SIG-M5 treated with dmso at 0.1 percent for 504 hours (cell line): ENCODE measurements around the gene TLE5.
"Not testable (repeated sequence)": the region's sequence is repeated elsewhere in the genome, so short reads cannot be mapped to it uniquely, and the experiment has no call there.

Source experiments
- DNase-seq: peaks from one replicate; lab custom pipeline; 2025; ENCODE audit not compliant: unreplicated experiment; lab: John Stamatoyannopoulos, UW

TLE5 gene

DNA sequence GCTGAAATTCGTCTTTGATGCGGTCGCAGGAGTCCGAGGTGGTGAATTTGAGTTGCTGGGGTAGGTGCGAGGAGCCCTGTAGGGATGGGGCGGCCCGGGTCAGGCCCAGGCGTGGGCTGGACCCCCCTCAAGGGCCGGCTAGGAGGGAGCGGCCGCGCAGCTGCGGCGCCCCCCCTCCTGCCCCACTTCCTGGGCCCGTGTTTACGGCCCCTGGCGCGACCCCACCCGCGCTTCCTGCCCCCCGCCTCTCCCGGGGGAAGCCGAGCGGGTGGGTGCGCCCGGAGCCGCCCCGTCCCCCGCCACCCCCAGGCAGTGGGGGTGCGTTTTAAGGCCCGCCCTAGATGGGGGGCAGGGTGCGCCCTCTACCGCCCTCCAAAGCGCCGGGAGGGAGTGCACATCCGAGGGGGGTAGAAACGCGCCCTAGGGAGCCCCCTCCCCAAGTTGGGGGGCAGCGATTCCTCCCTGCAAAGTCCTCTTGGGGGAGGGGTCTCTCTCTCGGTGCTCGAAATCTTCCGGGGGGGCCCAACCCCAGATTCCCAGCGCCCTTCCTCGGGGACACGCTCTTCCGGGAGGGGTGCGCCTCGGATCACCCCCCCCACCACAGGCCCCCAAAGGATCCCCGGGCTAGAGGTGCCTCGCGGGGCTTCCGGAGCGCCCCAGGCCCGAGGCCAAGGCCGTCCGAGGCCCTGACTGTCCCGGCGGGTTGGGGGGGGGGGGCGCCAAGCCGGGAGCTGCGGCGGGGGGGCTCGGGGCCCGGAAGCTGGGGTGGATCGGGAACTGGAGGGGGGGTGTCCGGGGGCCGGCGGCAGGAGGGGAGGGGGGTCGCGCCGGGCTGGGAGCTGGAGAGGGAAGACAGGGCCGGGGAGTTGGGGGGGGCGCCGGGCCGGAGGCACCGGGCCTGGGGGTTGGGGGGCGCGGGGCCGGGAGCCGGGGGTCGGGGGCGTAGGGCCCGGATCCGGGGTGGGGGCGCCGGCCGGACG is 823 bp downstream of the TLE5 start:
- DNase-seq: no peak

GRCh38 chr19:3060857-3061181 is 1.5 kb downstream of the TLE5 start:
- no peak for DNase-seq

- DNase-seq: no peak
Measured at GRCh38 chr19:3059653-3060052, 2.6 kb downstream of the TLE5 start.

DNA sequence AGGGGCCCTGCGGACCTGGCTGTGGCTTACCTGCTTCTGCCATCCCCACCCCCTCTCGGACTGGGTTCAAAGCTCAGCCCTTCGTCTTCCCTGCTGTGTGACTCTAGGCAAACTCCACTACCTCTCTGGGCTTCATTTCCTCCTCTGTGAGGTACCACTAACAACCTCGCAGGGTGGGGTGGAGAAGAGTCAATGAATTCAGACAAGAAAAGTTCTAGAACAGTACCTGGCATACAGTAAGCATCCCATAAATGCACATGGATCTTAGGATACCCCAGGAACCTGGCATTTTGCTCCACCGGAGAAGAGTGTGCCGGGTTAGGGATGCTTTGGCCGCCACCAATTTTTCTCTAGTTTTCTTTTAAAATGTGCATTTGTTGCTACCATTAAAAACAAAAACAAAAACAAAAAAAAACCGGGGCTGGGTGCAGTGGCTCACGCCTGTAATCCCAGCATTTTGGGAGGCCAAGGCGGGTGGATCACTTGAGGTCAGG is 3.4 kb downstream of the TLE5 start:
- DNase-seq: no peak

GRCh38 chr19:3058009-3058820 is 4.1 kb downstream of the TLE5 start:
- no peak for DNase-seq

DNA sequence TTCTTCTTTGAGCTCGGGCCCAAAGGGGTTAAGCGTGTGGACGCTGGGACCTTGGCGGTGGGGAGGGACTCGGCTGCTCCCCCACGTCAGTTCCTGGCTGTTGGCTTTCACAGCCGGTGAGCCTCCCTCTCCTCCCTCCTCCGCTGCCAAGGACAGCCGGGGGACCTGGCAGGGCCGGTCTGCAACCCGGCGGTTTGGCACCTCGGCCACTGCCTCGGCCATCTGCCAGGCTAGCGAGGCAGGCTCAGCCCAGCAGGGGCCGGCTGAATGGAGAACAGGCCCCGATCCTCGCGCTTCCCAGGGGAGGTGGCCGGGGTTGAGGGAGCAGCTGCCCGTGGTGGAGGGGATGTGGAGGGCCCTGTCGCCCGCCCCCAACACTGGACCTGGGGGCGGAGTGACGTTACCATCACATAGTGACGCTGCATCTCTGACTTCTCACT is 5.0 kb downstream of the TLE5 start:
- no peak for DNase-seq

GRCh38 chr19:3056417-3057088 is 5.7 kb downstream of the TLE5 start:
- no peak for DNase-seq

DNA sequence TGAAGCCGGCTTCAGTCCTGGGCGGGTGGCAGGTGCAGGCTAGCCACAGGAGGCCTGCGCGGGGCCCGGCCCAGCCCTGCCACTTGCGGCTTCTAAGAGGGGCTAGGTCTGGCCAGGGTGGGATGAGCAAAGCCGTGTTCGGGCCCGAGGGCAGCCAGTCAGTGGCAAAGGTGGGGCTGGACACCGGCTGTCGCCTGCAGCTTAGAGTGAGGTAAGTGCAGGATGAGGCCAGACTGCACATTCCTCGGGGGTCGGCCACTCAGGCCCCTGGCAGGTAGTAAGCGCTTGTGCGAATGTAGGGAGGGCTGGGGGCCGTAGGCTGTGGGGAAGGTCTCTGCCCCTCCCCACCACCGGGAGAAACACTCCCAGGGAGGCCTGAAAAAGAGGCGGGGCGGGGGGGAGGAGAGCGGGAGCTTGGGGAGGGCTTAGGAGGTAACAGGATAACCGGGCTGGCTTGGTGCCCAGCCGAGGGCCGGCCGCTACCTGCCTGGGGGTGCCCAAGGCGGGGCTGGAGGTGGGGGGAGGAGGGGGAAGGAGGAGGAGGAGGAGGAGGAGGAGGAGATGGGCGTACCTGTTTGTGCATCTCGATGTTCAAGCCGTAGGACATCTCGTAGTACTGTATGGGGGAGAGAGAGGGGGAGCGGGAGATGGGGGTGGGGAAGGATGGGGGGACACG is 6.4 kb downstream of the TLE5 start:
- DNase-seq: no peak

- no peak for DNase-seq
Measured at GRCh38 chr19:3054972-3055740, 7.1 kb downstream of the TLE5 start.

- DNase-seq: no peak
Measured at GRCh38 chr19:3054265-3054971, 7.9 kb downstream of the TLE5 start.

GRCh38 chr19:3053780-3054179 is 8.5 kb downstream of the TLE5 start:
- no peak for DNase-seq

GRCh38 chr19:3053218-3053621 is 9.1 kb downstream of the TLE5 start:
- DNase-seq: no peak

DNA sequence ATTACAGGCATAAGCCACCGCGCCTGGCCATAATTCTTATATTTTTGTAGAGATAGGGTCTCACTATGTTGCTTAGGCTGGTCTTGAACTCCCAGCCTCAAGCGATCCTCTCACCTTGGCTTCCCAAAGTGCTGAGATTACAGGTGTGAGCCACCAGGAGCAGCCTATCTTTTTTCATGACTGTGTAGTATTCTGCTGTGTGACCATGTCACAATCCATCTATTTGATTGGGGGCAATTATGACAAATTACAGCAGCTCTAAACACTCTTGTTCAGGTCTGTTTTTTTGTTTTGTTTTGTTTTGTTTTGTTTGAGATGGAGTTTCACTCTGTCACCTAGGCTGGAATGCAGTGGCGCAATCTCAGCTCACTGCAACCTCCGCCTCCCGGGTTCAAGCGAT is 12.3 kb downstream of the TLE5 start:
- DNase-seq: not testable (repeated sequence)

DNA sequence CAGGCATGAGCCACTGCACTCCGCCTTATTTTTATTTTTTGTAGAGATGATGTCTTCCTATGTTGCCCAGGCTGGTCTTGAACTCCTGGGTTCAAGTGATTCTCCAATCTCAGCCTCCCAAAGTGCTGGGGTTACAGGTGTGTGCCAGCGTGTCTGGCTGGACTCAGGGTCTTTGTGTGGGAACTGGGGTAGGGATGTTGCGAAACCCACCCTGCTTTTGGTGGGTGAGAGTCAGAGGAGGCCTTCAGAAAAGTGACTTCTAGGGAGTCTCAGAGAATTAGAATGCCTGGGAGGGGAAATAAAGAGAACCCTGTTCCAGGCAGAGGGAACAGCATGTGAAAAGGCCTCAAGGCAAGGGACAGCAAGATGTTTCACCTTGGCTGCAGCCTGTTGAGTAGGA is 13.2 kb downstream of the TLE5 start:
- no peak for DNase-seq

DNA sequence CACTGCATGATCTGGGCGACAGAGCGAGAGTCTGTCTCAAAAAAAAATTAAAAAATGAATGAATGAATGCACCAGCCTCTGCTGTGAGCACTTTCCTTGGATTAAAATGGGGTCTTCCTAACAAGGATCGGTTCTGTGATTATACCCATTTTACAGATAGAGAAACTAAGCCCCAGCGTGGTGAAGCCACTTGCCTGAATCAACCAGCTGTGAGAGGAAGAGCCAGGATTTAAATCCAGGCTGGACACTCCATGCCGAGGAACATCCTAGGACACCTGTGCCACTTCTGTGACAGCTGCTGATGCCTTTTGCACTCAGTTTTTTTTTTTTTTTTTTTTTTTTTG is 14.1 kb downstream of the TLE5 start:
- no peak for DNase-seq

DNA sequence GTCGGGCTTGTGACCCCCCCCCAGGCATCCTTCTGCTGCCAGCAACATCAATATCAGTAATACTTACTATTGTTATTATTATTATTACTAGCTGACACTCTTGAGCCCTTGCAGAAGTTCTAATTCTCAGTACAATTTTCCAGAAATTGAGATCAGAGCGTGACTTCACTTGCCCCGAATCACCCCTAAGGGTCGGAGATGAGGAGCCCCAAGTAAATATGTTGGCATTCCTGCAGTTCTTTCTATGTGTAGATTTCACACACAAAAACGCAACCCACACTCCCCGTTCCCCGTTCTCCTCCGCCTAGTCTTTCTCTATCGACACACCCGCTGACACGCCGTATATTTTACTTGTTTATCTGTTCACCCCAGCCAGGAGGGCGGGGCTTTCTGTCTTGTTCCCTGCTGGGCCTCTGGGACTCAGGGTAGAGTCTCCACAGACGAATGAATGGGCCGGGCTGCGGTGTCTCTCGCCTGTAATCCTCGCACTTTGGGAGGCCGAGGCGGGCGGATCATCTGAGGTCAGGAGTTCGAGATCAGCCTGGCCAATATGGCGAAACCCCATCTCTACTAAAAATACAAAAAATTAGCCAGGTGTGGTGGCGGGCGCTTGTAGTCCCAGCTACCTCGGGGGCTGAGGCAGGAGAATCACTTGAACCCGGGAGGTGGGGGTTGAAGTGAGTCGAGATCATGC is 14.7 kb downstream of the TLE5 start:
- peak; percentile 57 for DNase-seq

GRCh38 chr19:3046698-3047495 is 15.4 kb downstream of the TLE5 start:
- no peak for DNase-seq
